Ectodermal cell (in vitro differentiated cells): Measurements from ENCODE around the gene SP100.

Experiments
- H3K27ac ChIP-seq: 2 replicates; pipeline ENCODE4 v1.7.0; 2013; ENCODE audit warnings: mild to moderate bottlenecking, low read depth, low read length; ENCODE audit not compliant: insufficient read depth, poor library complexity, severe bottlenecking
- H3K27me3 ChIP-seq: 2 replicates; pipeline ENCODE4 v1.7.0; 2013; ENCODE audit warnings: mild to moderate bottlenecking, low read length; ENCODE audit not compliant: insufficient read depth, control insufficient read depth, poor library complexity, severe bottlenecking
- H3K36me3 ChIP-seq: one replicate; pipeline ENCODE4 v1.7.0; 2013; ENCODE audit warnings: low read length; ENCODE audit not compliant: control insufficient read depth, insufficient read depth
- H3K4me1 ChIP-seq: one replicate; pipeline ENCODE4 v1.7.0; 2013; ENCODE audit warnings: low read length; ENCODE audit not compliant: control insufficient read depth, insufficient read depth
- H3K4me3 ChIP-seq: 2 replicates; pipeline ENCODE4 v1.7.0; 2013; ENCODE audit warnings: low read depth, low read length, control low read depth; ENCODE audit not compliant: insufficient read depth
- H3K9me3 ChIP-seq: 2 replicates; pipeline ENCODE4 v1.7.0; 2013; ENCODE audit warnings: mild to moderate bottlenecking, low read length, moderate library complexity; ENCODE audit not compliant: control insufficient read depth
- WGBS, 2 experiments: methylation state at CpG; one replicate each; pipeline ENCODE4 v1.1.7; 2013; ENCODE audit warnings: missing lambda C conversion rate in 2 of 2; 5-methylcytosine and 5-hydroxymethylcytosine counted together

Gene SP100

GRCh38 chr2:230439590-230439989 is 23.6 kb downstream of the SP100 start:
- H3K36me3 ChIP-seq = no peaks in the 10 kb centered on the region
- H3K27ac ChIP-seq = no peak overlapping the region
- no peaks in the 10 kb centered on the region for H3K9me3 ChIP-seq
- no peaks in the 10 kb centered on the region for H3K4me1 ChIP-seq
- no peaks in the 10 kb centered on the region for H3K27me3 ChIP-seq
- WGBS, 2 experiments = 81% methylated on average over 2 of the region's 2 CpGs
- no peak overlapping the region for H3K4me3 ChIP-seq

- no peaks in the 10 kb centered on the region for H3K4me1 ChIP-seq
- no peaks in the 10 kb centered on the region for H3K36me3 ChIP-seq
- no peaks in the 10 kb centered on the region for H3K27me3 ChIP-seq
- WGBS, 2 experiments = 94 to 95% methylated on average over 4 of the region's 4 CpGs
- no peaks in the 10 kb centered on the region for H3K9me3 ChIP-seq
- no peak overlapping the region for H3K27ac ChIP-seq
- H3K4me3 ChIP-seq = no peak overlapping the region
Observed at GRCh38 chr2:230441227-230441897, 25.4 kb downstream of the SP100 start.

GRCh38 chr2:230443541-230443940 is 27.5 kb downstream of the SP100 start:
- H3K36me3 ChIP-seq = no peaks in the 10 kb centered on the region
- H3K27ac ChIP-seq = no peak overlapping the region
- H3K9me3 ChIP-seq = no peaks in the 10 kb centered on the region
- no peak overlapping the region for H3K4me3 ChIP-seq
- no peaks in the 10 kb centered on the region for H3K4me1 ChIP-seq
- no peaks in the 10 kb centered on the region for H3K27me3 ChIP-seq
- WGBS, 2 experiments = 94 to 95% methylated on average over 2 of the region's 2 CpGs

GRCh38 chr2:230444832-230445231 is 28.8 kb downstream of the SP100 start:
- H3K4me3 ChIP-seq = no peak overlapping the region
- no peaks in the 10 kb centered on the region for H3K27me3 ChIP-seq
- 92 to 100% methylated on average over 2 of the region's 2 CpGs for WGBS, 2 experiments
- H3K36me3 ChIP-seq = no peaks in the 10 kb centered on the region
- H3K4me1 ChIP-seq = no peaks in the 10 kb centered on the region
- no peaks in the 10 kb centered on the region for H3K9me3 ChIP-seq
- no peak overlapping the region for H3K27ac ChIP-seq

- no peaks in the 10 kb centered on the region for H3K36me3 ChIP-seq
- 83 to 85% methylated on average over 7 of the region's 7 CpGs for WGBS, 2 experiments
- no peak overlapping the region for H3K27ac ChIP-seq
Observed at GRCh38 chr2:230447036-230447435, 31.0 kb downstream of the SP100 start.

GRCh38 chr2:230447455-230448451 is 31.8 kb downstream of the SP100 start:
- H3K27me3 ChIP-seq = no peaks in the 10 kb centered on the region
- WGBS, 2 experiments = 90 to 93% methylated on average over 8 of the region's 8 CpGs
- no peak overlapping the region for H3K27ac ChIP-seq
- H3K9me3 ChIP-seq = no peaks in the 10 kb centered on the region
- H3K4me3 ChIP-seq = no peak overlapping the region
- H3K36me3 ChIP-seq = no peaks in the 10 kb centered on the region
- H3K4me1 ChIP-seq = no peaks in the 10 kb centered on the region

More at GRCh38 chr2:230447036-230447435, 31.0 kb downstream of the SP100 start:
- no peaks in the 10 kb centered on the region for H3K4me1 ChIP-seq
- no peaks in the 10 kb centered on the region for H3K9me3 ChIP-seq
- H3K27me3 ChIP-seq = no peaks in the 10 kb centered on the region
- no peak overlapping the region for H3K4me3 ChIP-seq

- no peaks in the 10 kb centered on the region for H3K36me3 ChIP-seq
- H3K4me3 ChIP-seq = no peak overlapping the region
- no peaks in the 10 kb centered on the region for H3K9me3 ChIP-seq
- H3K4me1 ChIP-seq = no peaks in the 10 kb centered on the region
- H3K27ac ChIP-seq = no peak overlapping the region
- WGBS, 2 experiments = 93 to 95% methylated on average over 5 of the region's 6 CpGs
- no peaks in the 10 kb centered on the region for H3K27me3 ChIP-seq
Observed at GRCh38 chr2:230449901-230450467, 34.0 kb downstream of the SP100 start.

GRCh38 chr2:230453006-230453405 is 37.0 kb downstream of the SP100 start:
- no peaks in the 10 kb centered on the region for H3K27me3 ChIP-seq
- no peak overlapping the region for H3K4me3 ChIP-seq
- no peaks in the 10 kb centered on the region for H3K36me3 ChIP-seq

GRCh38 chr2:230455005-230455684 is 39.1 kb downstream of the SP100 start:
- H3K36me3 ChIP-seq = no peaks in the 10 kb centered on the region
- no peaks in the 10 kb centered on the region for H3K27me3 ChIP-seq
- H3K27ac ChIP-seq = no peak overlapping the region
- no peak overlapping the region for H3K4me3 ChIP-seq
- no peaks in the 10 kb centered on the region for H3K9me3 ChIP-seq
- 89 to 95% methylated on average over 2 of the region's 2 CpGs for WGBS, 2 experiments
- no peaks in the 10 kb centered on the region for H3K4me1 ChIP-seq

More at GRCh38 chr2:230453006-230453405, 37.0 kb downstream of the SP100 start:
- Histone ChIP-seq H3K9me3 (no peaks in the 10 kb centered on the region), H3K27ac (no peak overlapping the region), H3K4me1 (no peaks in the 10 kb centered on the region)
- WGBS, 2 experiments = 86 to 93% methylated on average over 2 of the region's 2 CpGs
